HG03575 (cell line): ENCODE results near the gene GNAZ.

Experiments used
- ATAC-seq: cut with Tn5 transposase; IDR thresholded peaks from one replicate; pipeline ENCODE4 v1.9.1; 2021; ENCODE audit not compliant: unreplicated experiment, insufficient number of reproducible peaks, low FRiP score; ENCODE audit errors: extremely low read depth

Gene GNAZ

GRCh38 chr22:23102002-23102655 is 31.8 kb downstream of the GNAZ start:
- ATAC-seq = no peak

- no peak for ATAC-seq
Observed at GRCh38 chr22:23102776-23103175, 32.5 kb downstream of the GNAZ start.

- no peak for ATAC-seq
Observed at GRCh38 chr22:23103199-23103954, 33.1 kb downstream of the GNAZ start.

DNA sequence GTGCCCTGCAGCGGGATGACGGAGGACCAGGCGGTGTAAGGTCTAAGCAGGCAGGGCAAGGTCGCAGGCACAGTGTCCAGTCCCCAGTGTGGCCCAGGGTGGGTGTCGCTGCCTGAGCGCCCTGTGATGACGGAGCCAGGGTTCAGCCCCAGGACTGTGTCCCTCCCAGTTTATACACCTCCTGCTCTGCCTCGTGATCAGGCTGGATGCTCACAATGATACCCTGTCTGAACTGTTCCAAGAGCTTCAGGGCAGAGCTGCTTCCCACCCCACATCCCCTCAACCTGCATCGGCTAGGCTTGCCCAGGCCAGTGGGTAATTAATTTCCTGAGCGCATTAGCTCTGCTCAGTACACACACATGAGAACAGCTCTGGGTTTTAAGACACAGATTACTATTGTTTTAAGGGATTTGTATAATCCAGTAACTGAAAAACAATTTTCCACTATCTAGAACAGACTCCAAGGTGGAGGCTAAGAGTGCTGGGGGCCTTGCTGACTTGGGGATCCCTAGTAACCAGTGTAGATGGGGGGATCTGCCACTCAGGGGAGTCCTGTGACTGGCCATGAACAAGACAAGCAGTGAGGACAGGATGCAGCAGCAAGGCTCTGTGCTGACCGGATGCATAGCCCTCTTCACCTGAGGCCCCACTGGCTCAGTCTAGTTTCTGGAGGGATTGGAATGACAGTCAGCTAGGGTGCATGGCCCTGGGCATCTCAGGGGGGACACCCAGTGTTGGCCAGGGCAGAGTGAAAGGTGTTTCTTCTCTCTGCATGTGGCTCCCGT is 34.1 kb downstream of the GNAZ start:
- ATAC-seq = no peak

DNA sequence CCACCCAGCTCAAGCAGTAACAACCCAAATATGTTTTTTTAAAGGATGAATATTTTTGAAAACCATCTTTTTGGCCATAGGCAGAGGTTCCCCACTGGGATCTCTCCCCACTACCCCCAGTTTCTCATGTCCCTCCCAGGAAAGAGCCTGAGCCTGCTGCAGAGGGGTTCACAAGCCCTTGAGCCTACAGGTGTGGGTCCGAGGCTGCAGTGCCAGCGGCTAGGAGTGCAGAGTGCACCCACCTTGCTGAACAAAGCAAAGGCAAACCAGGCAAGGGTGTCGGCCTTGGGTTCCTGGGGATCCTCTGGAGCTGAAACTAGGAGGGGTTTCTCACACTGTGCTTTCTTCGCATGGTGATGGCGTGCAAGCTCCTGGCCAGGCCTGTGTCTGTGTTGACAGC is 35.0 kb downstream of the GNAZ start:
- no peak for ATAC-seq

GRCh38 chr22:23105919-23106318 is 35.6 kb downstream of the GNAZ start:
- no peak for ATAC-seq

GRCh38 chr22:23106344-23106743 is 36.0 kb downstream of the GNAZ start:
- no peak for ATAC-seq

DNA sequence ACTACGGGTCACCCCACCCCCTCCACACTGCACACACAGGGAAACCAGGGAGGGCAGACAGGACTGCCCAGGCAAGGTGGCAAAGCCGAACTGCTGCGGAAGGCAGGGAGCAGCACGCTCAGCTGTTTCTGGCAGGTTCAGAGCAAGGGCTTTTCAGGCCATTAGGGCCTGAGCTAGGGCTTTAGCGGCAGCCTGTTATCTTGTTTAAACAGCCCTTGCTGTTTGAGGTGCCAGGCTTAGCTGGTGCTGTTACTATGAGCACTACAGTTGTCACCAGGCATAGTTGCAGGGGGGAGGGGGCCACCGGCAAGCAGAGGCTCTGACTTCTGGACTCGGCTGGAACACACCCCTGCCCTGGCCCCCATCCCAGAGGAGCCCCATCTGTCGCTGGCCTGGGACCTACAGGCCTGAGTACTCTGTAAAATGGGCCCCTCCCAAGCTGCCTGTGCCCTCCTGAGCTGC is 36.6 kb downstream of the GNAZ start:
- ATAC-seq = no peak

GRCh38 chr22:23107487-23108248 is 37.3 kb downstream of the GNAZ start:
- no peak for ATAC-seq

DNA sequence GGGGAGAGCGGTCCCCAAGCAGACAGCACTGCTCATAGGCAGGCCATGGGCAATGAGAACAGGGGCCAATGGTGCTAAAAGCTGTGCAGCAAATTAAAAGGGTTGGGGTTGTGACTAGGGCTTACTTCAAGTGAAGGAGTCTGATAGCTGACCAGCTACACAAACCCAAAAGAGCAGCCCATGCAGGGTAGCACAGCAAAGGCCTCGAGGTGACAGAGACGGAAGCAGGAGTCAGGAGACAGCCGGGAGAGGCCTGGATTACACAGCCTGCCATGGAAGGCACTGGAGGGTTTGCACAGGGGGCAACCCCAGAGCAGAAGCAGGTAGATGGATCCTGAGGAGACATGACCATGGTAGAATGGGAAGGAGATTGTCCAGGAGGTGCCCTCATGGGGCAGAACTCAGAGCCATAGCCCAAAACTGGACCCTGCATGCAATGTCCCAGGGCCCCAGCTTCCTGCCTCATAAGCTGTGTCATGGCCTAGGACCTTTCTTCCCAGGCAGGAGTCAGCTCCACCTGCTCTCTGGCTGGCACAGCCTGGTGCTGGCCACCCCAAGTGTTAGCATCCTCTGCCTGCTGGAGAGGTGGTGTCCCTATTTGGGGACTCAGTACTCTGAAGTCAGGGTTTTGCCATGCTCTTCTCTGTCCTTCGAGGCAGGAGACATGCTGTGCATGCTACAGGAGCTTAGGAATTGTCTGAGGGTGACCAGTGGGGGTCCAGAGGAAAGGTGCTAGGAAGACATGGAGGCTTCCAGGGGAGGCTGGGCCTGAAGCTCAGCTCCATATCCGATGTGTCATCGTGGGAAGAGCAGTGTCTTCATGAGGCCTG is 38.1 kb downstream of the GNAZ start:
- no peak for ATAC-seq

DNA sequence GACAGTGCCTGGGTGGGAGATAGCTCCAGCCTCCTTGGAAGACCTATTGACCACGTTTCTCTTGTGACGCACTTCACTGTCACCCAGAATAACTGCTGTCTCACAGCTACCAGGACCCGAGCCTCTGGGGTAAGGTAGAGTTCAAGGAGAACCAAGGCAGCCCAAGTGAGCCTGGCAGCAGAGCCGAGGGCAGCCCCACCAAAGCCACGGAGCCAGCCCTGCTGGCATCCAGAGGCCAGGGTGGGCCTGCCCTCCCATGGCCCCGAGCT is 38.7 kb downstream of the GNAZ start:
- ATAC-seq = no peak

GRCh38 chr22:23109441-23109978 is 39.2 kb downstream of the GNAZ start:
- no peak for ATAC-seq

DNA sequence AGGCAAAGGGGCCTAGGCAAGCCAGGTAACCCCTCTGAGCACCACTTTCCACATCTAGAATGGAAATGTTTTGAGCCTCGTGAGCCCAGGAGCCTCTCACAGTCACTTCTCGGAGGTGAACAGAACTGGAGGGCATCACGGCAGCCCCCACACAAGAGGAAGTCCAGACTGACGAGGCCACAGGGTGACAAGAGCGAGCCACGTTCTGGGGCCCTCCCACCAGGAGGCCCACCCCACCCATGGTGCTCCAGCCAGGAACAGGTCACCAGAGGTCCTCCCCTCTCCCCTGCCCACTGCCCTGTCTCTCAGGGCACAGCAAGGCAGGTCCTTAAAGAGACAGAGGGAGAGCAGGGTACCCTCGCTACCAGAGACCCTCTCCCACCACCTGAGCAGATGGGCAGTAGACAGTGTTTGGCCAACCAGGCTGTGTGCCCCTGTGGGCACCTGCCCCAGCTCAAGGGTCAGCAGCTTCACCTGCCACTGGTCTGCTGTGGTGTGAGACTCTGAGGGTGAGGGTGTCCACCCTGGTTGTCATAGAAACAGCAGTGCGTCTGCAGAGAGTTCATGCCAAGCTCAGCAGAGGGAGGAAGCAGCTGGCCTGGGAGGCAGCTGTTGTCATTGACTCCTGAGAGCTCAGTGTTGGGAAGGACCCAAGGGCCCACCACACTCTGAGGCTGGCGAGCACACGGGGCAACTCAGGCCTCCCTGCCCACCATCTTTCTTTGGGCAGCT is 40.0 kb downstream of the GNAZ start:
- ATAC-seq = no peak

DNA sequence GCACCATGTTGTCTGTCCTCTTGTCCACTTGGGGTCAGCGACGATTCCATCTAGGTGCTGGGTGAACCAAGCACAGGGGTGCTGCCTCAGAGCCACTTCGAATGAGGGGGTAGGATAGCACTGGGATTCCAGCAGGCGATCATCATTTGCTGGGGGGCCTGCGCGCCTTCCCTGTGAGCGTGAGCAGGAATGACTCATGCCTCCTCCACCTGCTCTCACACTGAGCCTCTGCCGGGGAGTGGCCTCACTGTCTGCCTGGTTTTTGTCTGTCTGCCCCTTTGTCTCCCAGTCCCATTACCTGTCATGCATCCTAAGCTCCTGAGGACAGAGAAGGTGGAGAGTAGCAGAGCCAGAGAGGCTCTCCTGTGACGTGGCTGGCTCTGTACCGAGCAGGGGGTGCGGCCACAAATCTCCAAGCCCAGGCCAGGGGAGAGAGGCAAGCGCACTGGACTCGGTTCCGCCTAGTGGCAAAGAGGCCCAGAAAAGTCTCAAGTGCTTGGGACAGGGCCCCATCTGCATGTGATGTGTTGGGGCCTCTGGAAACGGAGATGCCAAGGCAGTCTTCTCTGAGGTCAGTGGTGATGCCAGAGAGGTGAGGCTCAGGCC is 40.7 kb downstream of the GNAZ start:
- no peak for ATAC-seq

- ATAC-seq = no peak
Observed at GRCh38 chr22:23112472-23113012, 42.2 kb downstream of the GNAZ start.

GRCh38 chr22:23113067-23113846 is 42.9 kb downstream of the GNAZ start:
- no peak for ATAC-seq
